Endothelial cell of umbilical vein (primary cell): Measurements from ENCODE around the gene SLC25A1. TPM values are rescaled to one million over a fixed set of nuclear protein-coding genes. Genes with fewer than 3 reads are reported as not detected.

Source experiments
- BruUV-seq: library from RNA; stranded (reverse); fragments of 400-500 nt; replicated peaks from 2 replicates; lab custom pipeline; 2021; lab: Mats Ljungman, UMichigan
- CTCF ChIA-PET: fragments of 300-600, 350-600 bp; sonication (Branson Sonifier 250); formaldehyde crosslinking; loops from one replicate; lab custom pipeline; 2021; ENCODE audit warnings: antibody characterized with exemption, inconsistent platforms; lab: Charles Lee
- POLR2A ChIA-PET: fragments of 300-600, 350-600 bp; sonication (Branson Sonifier 250); formaldehyde crosslinking; loops from one replicate; lab custom pipeline; 2021; ENCODE audit warnings: antibody characterized with exemption, inconsistent platforms; lab: Charles Lee
- DNase-seq: peaks from one replicate; pipeline ENCODE4 v3.0.0-alpha.2; 2011; ENCODE audit warnings: low read depth, low spot score
- FAIRE-seq: peaks from 2 replicates; lab custom pipeline; 2011; peaks lifted over from hg19 to GRCh38; lab: Jason Lieb, UNC
- H2AFZ ChIP-seq: 2 replicates; pipeline ENCODE4 v1.6.0; 2012; ENCODE audit warnings: low read depth, low read length, control low read depth, inconsistent platforms
- H3K27ac ChIP-seq: 2 replicates; pipeline ENCODE4 v1.5.1; 2011; ENCODE audit warnings: low read depth, mild to moderate bottlenecking, control low read depth, low read length, moderate library complexity; ENCODE audit not compliant: insufficient read depth
- H3K27me3 ChIP-seq, 2 experiments: 2 replicates each; pipeline versions ENCODE4 v1.6.0 to v1.6.1; 2011; ENCODE audit warnings: low read length in 2 of 2, mixed read lengths in 1 of 2; ENCODE audit not compliant: control insufficient read depth in 2 of 2, insufficient read depth in 2 of 2
- H3K36me3 ChIP-seq, 2 experiments: 2 replicates in 1 of 2; 3 replicates in 1 of 2; pipeline ENCODE4 v1.5.1; 2011; ENCODE audit warnings: low read length in 2 of 2, mild to moderate bottlenecking in 1 of 2, moderate library complexity in 1 of 2; ENCODE audit not compliant: control insufficient read depth in 2 of 2, insufficient read depth in 2 of 2; ENCODE audit errors: extremely low read depth in 1 of 2
- H3K4me1 ChIP-seq: 3 replicates; pipeline ENCODE4 v1.5.1; 2011; ENCODE audit warnings: mild to moderate bottlenecking, low read length; ENCODE audit not compliant: control insufficient read depth, insufficient read depth; ENCODE audit errors: extremely low read depth
- H3K4me2 ChIP-seq: 2 replicates; pipeline ENCODE4 v1.6.1; 2011; ENCODE audit warnings: low read length, control low read depth, mixed read lengths; ENCODE audit not compliant: insufficient read depth
- H3K4me3 ChIP-seq, 3 experiments: fragments of 200-600 bp in 1 of 3; sonication (generic), shearing (Covaris generic) in 1 of 3; replicated peaks in 1 of 3; 2 replicates each; pipeline ENCODE4 v1.5.1; 2011 to 2016; ENCODE audit warnings: control low read depth in 3 of 3, low read length in 3 of 3, mild to moderate bottlenecking in 2 of 3, inconsistent platforms in 1 of 3, low read depth in 1 of 3, moderate library complexity in 1 of 3; ENCODE audit not compliant: insufficient read depth in 1 of 3
- H3K79me2 ChIP-seq: 2 replicates; pipeline ENCODE4 v1.6.0; 2012; ENCODE audit warnings: low read length, inconsistent platforms; ENCODE audit not compliant: control insufficient read depth, insufficient read depth
- H3K9ac ChIP-seq: replicated peaks from 2 replicates; pipeline ENCODE3; 2011; ENCODE audit warnings: low read length, control low read depth; ENCODE audit not compliant: insufficient read depth; ENCODE audit errors: extremely low read depth
- H3K9me1 ChIP-seq: replicated peaks from 3 replicates; pipeline ENCODE4 v1.6.0; 2011; ENCODE audit warnings: mild to moderate bottlenecking, low read length; ENCODE audit not compliant: control insufficient read depth, insufficient read depth; ENCODE audit errors: extremely low read depth
- H3K9me3 ChIP-seq: replicated peaks from 2 replicates; pipeline ENCODE4 v1.5.1; 2012; ENCODE audit warnings: low read length, inconsistent platforms; ENCODE audit not compliant: control insufficient read depth, insufficient read depth
- H4K20me1 ChIP-seq: replicated peaks from 2 replicates; pipeline ENCODE3; 2011; ENCODE audit warnings: mild to moderate bottlenecking, low read length; ENCODE audit not compliant: control insufficient read depth, insufficient read depth; ENCODE audit errors: extremely low read depth
- CTCF ChIP-seq, 2 donors: IDR thresholded peaks; 1 replicate in 1 of 2; 2 replicates in 1 of 2; pipeline ENCODE4 v1.5.1; 2011; ENCODE audit warnings: low read length in 2 of 2, mild to moderate bottlenecking in 2 of 2, moderate library complexity in 2 of 2, control low read depth in 1 of 2, inconsistent platforms in 1 of 2, low read depth in 1 of 2; ENCODE audit not compliant: insufficient read depth in 1 of 2; ENCODE audit errors: extremely low read depth in 1 of 2
- EZH2 ChIP-seq: IDR thresholded peaks from 2 replicates; pipeline ENCODE4 v1.6.1; 2012; ENCODE audit warnings: borderline replicate concordance, low read depth, mild to moderate bottlenecking, moderate library complexity, low read length, inconsistent platforms; ENCODE audit not compliant: severe bottlenecking
- FOS ChIP-seq: IDR thresholded peaks from 2 replicates; pipeline ENCODE4 v1.6.1; 2011; ENCODE audit warnings: mild to moderate bottlenecking, low read length, moderate library complexity, borderline replicate concordance; ENCODE audit not compliant: insufficient read depth
- GATA2 ChIP-seq: IDR thresholded peaks from 2 replicates; pipeline ENCODE4 v1.7.0; 2011; ENCODE audit warnings: low read depth, mild to moderate bottlenecking, moderate library complexity, mixed read lengths, low read length; ENCODE audit not compliant: insufficient read length, insufficient read depth
- JUN ChIP-seq: IDR thresholded peaks from 2 replicates; pipeline ENCODE4 v1.6.1; 2011; ENCODE audit warnings: borderline replicate concordance, low read depth; ENCODE audit not compliant: insufficient read length, insufficient read depth
- MAX ChIP-seq: IDR thresholded peaks from 2 replicates; pipeline ENCODE4 v1.6.1; 2011; ENCODE audit not compliant: insufficient read depth, insufficient read length
- MYC ChIP-seq: IDR thresholded peaks from one replicate; pipeline ENCODE4 v1.6.1; 2011; ENCODE audit warnings: mild to moderate bottlenecking, low read depth, low read length
- POLR2A ChIP-seq: IDR thresholded peaks from 2 replicates; pipeline ENCODE4 v1.6.1; 2012; ENCODE audit warnings: low read depth, mild to moderate bottlenecking, control low read depth, low read length
- POLR2AphosphoS5 ChIP-seq: IDR thresholded peaks from 2 replicates; pipeline ENCODE4 v1.6.1; 2012; ENCODE audit warnings: low read depth, mild to moderate bottlenecking, control low read depth, low read length, moderate library complexity; ENCODE audit not compliant: insufficient read depth
- dilution Hi-C: fragments of 300-500 bp; cut with MboI; formaldehyde crosslinking; loops from one replicate; pipeline ENCODE4 v1.15.0; 2019; ENCODE audit warnings: low sequenced_read_pairs; ENCODE audit not compliant: extremely low pct_ligation_motif_present
- intact Hi-C: fragments of 100-400 bp; cut with micrococcal nuclease; formaldehyde crosslinking; loops from one replicate; pipeline ENCODE4 v1.10.0; 2022
- polyA plus RNA-seq, 4 experiments: library from polyadenylated mRNA; depleted of rRNA in 3 of 4; stranded (reverse) in 3 of 4; unstranded in 1 of 4; fragments of >200 nt; gene quantifications; 2 replicates each; pipeline versions ENCODE4 v1.2.1 to v1.2.3, GENCODE V29; 2011 to 2012; ENCODE audit warnings: missing spikeins in 1 of 4
- total RNA-seq: library from RNA; stranded (reverse); gene quantifications from 2 replicates; pipeline ENCODE4 v1.2.3, GENCODE V29; 2021

The SLC25A1 gene
- total and polyA plus RNA-seq, 2 donors (not counting 3 experiments of a cell fraction or from before 2014, with no cell fraction given) = 80.0 to 94.5 TPM

- Histone ChIP-seq H3K36me3 (no peaks in the 10 kb centered on the region), H3K4me1 (no peaks in the 10 kb centered on the region), H3K27ac (no peak overlapping the region), H3K4me2 (no peak overlapping the region), H2AFZ (no peak overlapping the region), H3K79me2 (no peaks in the 10 kb centered on the region), H3K4me3 (no peak overlapping the region), H4K20me1 (no peaks in the 10 kb centered on the region), H3K9me1 (no peaks in the 10 kb centered on the region), H3K27me3 (no peaks in the 10 kb centered on the region), H3K9ac (no peak overlapping the region), H3K9me3 (no peaks in the 10 kb centered on the region)
- CTCF ChIA-PET = no interaction called here
- no peak for DNase-seq
- intact Hi-C loops = no loop called here
- BruUV-seq = no TSS peak
- no peak for FAIRE-seq
- POLR2A ChIA-PET = no interaction called here
- TF ChIP-seq MAX (no peak), GATA2 (no peak), CTCF (IDR thresholded peaks at IDR 0.05; ENCODE audit: extremely low read depth in 1 of 2, insufficient read depth in 1 of 2, low read depth in 1 of 2, low read length in 2 of 2) (no peak), EZH2 (no peak), POLR2AphosphoS5 (no peak), POLR2A (no peak), JUN (no peak), FOS (no peak), MYC (no peak)
- dilution Hi-C loops = no loop called here
These were observed 51.1 kb downstream of the SLC25A1 start for GRCh38 chr22:19127329-19128008.
